Activated T-cell treated with anti-CD3 and anti-CD28 coated beads for 4 hours (primary cell): ENCODE data around the gene ING4.
"Not testable (repeated sequence)": the region's sequence is repeated elsewhere in the genome, so short reads cannot be mapped to it uniquely, and the experiment has no call there.

Experiments used
- DNase-seq: peaks from one replicate; pipeline ENCODE4 v3.0.0-alpha.2; 2020

The ING4 gene

DNA sequence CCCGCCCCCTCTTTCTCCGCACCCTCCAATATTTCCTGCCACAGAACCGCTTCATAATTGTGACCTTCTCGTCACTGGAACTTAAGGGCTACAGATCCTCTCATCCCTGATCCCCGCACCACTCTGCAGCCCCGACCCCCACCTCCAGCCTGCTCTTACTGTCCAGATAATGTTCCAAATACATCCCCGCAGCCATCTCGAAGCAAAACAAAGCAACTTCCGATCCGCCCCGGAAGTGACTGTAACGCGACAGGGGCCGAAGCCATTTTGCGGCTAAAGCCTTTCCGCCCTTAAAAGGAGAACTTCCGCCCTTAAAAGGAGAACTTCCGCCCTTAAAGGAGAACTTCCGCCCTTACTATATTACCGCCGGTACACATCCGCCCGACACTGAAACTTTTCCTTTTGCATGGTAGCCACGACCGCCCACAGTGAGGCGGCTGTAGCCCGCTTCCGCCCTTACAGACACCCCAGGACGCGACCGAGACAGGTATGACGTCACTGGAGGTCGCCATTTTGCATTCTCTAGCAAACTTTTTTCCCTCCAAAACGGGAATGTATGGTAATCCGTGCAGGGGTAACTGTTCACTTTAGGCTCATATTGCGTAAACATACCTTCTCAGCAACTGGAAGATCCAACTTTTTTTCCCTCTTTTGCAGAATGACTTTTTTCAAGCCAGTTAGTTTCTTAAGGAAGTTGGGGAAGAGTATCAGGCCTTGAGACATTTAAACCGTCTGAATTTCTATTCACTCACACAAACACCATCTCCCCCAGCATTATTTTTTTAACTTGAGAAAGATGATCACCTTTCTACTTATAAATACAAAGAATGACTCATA is at the start of gene ING4:
ING4 (minus strand) TSS at position 214 of the 837 bp plus-strand sequence; CDS start at position 196, 18 bp downstream.
- DNase-seq = peak; percentile 90

DNA sequence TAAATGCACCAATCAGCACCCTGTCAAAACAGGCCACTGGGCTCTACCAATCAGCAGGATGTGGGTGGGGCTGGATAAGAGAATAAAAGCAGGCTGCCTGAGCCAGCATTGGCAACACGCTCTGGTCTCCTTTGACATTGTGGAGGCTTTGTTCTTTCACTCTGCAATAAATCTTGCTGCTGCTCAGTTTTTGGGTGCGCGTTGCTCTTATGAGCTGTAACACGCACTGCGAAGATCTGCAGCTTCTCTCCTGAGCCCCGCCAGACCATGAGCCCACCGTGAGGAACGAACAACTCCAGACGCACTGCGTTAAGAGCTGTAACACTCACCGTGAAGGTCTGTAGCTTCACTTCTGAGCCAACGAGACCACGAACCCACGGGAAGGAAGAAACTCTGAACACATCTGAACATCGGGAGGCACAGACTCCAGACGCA is 46.1 kb upstream of the ING4 start:
- DNase-seq = no peak

- not testable (repeated sequence) for DNase-seq
Measured at GRCh38 chr12:6708351-6708750, 45.4 kb upstream of the ING4 start.

- no peak for DNase-seq
Measured at GRCh38 chr12:6703631-6704030, 40.7 kb upstream of the ING4 start.

DNA sequence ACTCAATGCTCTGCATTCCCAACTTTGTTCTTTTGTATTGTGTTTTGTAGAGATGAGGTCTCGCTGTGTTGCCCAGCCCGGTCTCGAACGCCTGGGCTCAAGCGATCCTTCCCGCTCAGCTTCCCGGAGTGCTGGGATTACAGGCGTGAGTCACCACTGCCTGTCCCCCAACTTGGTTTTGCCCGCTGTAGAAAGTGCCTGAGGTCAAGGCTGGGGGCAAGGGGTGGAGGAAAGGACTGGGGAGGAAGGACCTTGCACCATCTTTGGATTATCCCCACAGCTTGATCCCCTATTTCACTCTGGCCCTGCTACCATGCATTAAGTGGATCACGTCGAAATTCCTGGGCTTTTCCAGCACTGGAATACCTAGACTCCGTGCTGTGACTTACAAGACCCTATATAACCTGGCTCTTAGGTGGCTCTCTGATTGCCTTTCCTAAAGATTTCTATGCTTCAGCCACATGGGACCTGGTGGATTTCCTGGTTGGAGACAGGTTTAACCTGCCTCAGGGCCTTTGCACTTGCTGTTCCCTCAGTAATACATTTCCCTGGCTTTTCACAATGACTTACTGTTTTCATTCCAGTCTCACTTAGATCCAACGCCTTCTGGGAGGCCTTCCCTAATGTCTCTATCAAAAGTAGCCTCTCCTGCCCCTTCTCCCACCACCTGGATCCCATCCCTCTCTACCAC is 38.3 kb upstream of the ING4 start:
- DNase-seq = no peak

DNA sequence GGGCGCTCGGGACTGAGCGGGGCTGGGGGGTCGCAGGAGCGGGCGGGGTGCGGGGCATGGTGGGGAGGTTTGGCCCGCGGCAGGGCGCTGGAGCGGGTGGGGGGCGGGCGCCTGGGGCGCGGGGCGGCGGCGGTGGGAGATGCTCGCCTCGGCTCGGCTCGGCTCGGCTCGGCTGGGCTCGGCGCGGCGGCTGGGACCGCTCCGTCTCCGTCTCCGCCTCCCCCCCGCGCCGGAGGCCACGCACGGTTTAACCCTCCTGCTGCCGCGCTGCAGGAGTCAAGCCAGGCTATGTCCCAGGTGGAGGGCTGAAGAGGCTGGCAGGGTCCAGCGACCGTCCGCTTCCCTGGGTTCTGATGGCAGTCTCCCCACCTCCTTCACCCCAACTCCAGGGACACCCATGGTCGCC is 37.7 kb upstream of the ING4 start, which contains the start of gene PIANP:
PIANP (minus strand) TSS at position 170 of the 406 bp plus-strand sequence. CDS start 2,754 bp downstream, outside the sequence.
- DNase-seq = peak; percentile 17

GRCh38 chr12:6699989-6700645 is 37.2 kb upstream of the ING4 start:
- peak; percentile 5 for DNase-seq

DNA sequence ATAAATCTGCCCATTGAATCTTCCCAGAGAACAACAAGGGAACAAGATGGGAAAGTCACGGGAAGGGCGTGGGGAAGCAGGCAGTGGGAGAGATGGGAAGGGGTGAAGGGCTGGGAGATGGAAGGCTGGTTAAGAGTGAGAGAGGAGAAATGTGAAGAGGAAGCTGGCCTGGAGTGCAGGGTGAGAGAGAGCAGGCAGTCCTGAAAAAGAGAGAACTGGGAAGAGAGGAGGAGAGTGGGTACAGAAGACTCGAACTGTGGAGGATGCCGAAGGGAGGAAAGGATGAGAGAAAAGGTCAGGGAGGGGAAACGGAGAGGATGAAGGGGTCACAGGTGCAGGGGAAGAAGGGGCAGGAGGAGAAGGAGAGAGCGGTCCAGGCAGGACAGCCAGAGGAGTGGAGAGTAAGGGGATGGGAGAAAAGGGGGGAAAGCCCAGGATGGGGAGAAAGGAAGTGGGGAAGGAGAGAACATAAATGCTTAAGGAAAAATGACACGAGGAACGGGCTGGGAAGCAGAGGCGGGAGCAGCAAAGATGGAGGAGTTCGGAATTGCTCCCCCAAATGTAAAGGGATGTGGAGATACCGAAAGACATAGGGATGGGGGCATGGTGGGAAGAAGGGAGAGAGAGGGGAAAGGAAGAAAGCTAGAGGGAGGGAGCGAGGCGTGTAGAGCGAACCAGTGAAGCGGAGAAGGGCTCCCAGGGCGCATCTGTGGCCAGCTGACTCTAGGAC is 36.5 kb upstream of the ING4 start:
- no peak for DNase-seq

DNA sequence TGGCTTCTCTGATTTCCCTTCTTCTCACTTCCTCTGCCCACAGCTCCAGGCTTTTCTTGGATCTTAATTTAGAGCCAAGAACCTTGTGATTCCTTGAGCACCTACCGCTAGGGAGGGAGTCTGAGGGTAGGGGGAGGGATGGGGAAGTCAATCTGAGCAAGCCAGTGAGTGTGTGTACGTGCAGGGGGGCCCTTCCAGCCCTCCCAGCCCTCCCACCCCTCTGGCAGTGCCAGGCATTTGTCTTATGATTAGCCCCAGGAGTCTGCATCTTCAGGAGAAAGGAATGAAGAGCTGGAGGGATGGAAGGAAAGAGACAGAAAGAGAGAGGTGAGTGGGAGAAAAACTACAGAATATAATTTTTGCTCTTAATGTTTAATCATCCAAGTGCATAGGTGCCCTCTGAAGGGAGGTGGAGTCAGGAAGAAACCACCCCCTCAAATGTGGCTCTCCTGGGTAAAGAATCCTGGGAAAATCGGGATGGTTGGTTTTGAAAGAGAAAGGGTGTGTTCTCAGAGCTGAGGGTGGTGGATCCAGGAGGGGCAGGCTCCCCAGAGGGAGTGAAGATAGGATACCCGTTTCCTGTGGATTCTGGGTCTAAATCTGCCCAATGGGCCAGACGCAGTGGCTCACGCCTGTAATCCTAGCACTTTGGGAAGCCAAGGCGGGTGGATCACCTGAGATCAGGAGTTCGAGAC is 35.6 kb upstream of the ING4 start:
- DNase-seq = no peak

GRCh38 chr12:6697584-6698351 is 34.8 kb upstream of the ING4 start:
- DNase-seq = no peak

DNA sequence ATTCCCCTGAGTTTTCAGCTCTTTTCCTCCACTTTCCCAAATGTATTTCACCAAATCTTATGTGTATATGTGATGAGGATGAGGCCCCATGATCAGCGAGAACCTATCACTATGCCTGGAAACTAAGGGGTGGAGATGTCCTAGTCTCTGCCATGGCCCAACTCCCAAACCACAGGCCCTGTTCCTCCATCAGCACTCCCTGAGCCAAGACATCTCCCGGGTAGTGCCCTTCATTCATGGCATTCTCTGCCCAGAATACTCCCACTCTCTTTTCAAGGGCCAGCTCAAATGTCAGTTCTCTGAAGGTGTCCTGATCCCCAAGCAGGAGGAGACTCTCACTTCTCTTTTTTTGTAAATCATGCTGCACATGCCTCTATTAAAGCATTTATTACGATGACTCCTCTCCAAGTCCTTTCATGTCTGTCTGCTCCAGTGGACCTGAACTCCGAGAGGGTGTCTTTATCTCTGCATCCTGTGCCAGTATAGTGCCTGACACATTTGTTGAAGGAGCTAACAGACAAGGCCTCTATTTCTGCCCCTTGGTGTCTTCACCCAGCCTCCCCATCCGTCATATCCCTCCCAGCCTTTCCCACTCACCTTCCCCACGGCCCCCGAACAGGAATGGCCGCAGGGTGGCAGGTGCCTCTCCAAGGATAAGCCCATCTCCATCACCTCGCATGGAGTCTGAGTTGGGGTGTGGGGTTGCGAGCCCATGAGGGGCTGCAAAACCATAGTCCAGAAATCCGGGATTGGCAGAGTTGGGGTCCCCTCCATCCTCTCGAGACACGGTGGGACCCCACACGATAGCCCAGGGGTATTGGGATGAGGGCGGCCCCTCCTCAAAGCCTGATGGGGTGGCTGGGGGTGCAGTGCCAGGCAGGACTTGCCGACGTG is 34.0 kb upstream of the ING4 start:
- DNase-seq = no peak

DNA sequence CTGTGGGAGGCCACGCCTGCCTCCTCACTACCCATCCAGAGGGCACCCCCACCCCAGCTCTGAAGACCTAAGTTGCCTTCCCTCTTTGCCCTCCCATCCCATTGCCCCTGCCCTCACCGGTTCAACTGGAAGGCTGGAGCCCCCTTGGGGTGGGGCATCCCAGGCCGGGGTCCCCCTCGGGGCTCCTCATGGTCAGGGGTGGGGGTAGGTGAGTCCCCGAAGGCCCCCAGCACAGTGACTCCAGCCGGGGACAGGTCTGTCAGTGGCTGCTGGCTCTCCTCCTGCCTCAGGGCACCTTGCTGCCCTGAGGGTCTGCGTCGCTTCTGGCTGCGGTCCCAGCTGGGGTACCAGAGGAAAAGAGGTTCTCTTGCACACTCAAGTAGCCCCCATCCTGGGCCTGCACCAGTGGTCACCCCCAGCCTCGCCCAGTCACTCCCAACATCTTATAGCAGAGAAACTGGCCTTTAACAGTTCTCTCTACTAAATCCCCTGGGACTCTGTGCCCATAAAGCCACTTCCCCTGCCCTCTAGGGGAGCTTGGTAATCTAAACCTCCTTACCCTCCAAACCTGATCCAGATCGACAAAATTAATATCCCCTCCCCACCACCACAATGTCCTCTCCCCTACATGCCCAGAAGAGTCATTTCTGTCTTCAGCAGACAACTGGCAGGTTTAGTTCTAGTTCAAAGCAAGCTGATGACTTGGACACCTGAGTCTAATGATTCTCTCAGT is 32.6 kb upstream of the ING4 start:
- no peak for DNase-seq

- DNase-seq = no peak
Measured at GRCh38 chr12:6694701-6695100, 31.8 kb upstream of the ING4 start.

- DNase-seq = no peak
Measured at GRCh38 chr12:6693832-6694355, 31.0 kb upstream of the ING4 start.

DNA sequence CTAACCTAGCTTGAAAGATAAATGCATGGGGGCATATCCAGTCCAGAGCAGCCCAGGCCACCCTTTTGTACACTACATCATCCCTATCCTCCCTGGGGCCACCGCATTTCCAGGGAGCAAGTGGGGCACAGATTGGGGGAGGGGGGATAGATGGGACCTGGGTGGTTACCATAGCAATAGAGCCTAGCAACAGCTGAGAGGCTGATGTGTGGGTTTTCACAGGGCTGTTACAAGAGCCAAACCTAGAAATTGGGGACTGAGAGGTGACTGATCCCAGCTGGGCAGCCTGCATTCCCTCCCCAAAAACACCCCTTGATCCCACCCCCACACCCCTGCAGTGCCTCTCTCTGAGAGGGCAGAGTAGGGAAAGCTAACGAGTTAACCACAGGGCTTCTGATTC is 30.0 kb upstream of the ING4 start:
- no peak for DNase-seq

DNA sequence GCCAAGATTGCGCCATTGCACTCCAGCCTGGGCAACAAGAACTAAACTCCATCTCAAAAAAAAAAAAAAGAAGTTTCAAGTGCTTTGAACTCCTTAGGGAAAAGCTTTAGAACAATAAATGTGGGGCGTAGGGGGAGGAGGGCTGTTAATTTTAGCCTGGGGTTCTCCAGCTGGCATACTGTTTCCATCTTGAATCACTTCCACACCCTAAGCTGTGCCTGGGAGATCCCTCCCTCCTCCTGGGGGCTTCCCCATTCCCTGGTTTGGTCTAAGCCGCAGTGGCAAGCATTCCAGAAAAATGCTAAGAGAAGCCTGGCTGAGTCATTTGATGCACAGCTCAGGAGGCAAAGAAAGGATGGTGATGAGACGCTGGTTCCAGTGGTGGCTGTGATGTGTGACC is 28.6 kb upstream of the ING4 start:
- no peak for DNase-seq

GRCh38 chr12:6688999-6689882 is 26.3 kb upstream of the ING4 start, which contains the start of gene ZNF384:
Gene ZNF384, minus strand, starts transcription at chr12:6689375. Its CDS starts 9,855 bp downstream, at chr12:6679520.
- peak; percentile 89 for DNase-seq

DNA sequence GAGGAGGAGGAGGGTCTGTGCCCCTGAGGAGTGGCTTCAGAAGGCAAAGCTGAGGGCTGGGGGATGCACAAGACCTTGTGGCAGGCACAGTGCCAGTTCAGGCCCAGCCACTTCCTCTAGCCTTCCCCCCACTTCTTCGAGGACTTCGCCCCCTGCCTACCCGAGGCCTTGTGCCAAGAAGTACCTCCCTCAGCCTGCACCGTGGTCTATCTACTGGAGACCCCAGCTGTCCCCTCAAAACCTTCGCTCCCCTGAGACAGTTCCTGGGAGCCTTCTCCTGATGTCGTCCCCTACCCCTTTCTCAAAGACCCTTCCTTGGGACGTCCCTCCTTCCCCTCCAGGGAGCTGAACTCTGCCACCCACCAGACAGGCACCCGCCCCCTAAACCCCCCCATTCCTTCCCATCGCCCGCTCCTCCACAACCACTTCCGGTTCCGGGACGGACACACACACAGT is 25.7 kb upstream of the ING4 start:
- peak; percentile 69 for DNase-seq
